Retinal pigment epithelial cell (primary cell): ENCODE data around the gene C7.
"Not testable (repeated sequence)": the region's sequence is repeated elsewhere in the genome, so short reads cannot be mapped to it uniquely, and the experiment has no call there.

ENCODE experiments used
- DNase-seq: peaks from one replicate; pipeline ENCODE4 v3.0.0-alpha.2; 2010; ENCODE audit warnings: low read depth
- H3K4me3 ChIP-seq: 2 replicates; pipeline ENCODE4 v1.5.1; 2011; ENCODE audit warnings: mild to moderate bottlenecking, low read length, control low read depth, moderate library complexity
- TF ChIP-seq, protein P1 (sequence below): conservative IDR thresholded peaks from 2 replicates; pipeline ENCODE4 v1.5.1; 2011; ENCODE audit warnings: low read depth, low read length, control low read depth, inconsistent platforms

The C7 gene

DNA sequence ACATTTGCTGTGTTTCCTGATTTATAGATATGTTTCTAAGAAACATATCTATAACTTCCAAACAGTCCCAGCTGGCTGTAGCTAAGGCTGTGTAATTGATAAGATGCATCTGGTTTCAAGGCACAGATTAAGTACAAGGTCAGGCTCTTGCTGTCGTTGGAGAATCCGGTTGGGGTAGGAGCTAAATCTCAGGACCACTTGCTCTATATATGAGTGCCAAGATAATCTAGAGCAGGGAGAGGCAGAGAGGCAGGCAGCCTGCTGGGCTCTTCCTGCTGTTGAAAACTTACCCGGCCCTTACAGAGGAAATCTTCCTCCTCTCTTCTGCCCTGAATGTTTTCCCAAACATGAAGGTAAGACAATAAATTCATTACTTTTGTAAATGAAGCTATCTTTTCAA lies at the start of gene C7:
Gene C7 (plus strand): TSS at position 234 of the 400 bp plus-strand sequence. CDS start 114 bp downstream, at position 348.
- TF ChIP-seq, protein P1, sequence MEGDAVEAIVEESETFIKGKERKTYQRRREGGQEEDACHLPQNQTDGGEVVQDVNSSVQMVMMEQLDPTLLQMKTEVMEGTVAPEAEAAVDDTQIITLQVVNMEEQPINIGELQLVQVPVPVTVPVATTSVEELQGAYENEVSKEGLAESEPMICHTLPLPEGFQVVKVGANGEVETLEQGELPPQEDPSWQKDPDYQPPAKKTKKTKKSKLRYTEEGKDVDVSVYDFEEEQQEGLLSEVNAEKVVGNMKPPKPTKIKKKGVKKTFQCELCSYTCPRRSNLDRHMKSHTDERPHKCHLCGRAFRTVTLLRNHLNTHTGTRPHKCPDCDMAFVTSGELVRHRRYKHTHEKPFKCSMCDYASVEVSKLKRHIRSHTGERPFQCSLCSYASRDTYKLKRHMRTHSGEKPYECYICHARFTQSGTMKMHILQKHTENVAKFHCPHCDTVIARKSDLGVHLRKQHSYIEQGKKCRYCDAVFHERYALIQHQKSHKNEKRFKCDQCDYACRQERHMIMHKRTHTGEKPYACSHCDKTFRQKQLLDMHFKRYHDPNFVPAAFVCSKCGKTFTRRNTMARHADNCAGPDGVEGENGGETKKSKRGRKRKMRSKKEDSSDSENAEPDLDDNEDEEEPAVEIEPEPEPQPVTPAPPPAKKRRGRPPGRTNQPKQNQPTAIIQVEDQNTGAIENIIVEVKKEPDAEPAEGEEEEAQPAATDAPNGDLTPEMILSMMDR, result no peak
- DNase-seq, result no peak
- no peak within 1 kb of the TSS for H3K4me3 ChIP-seq

DNA sequence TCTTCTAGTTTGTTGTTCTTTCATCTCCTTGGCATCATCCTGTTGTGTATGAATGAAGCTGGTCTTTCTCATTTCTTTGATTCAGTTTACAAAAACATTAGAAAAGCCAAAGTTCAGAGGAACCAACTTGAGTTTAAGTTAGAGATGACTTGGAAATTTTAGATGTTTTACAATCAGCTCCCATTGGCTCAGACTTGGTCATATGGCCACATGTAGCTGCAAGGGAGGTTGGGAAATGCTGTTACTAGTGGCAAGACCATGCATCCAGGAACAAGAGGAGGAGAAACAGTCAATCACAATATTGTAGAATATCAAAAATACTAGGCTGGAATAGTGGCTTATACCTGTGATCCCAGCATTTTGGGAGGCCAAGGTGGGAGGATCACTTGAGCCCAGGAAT lies 48.6 kb upstream of the C7 start:
- DNase-seq, result no peak
- no peak overlapping the region for H3K4me3 ChIP-seq
- TF ChIP-seq, protein P1, result no peak

DNA sequence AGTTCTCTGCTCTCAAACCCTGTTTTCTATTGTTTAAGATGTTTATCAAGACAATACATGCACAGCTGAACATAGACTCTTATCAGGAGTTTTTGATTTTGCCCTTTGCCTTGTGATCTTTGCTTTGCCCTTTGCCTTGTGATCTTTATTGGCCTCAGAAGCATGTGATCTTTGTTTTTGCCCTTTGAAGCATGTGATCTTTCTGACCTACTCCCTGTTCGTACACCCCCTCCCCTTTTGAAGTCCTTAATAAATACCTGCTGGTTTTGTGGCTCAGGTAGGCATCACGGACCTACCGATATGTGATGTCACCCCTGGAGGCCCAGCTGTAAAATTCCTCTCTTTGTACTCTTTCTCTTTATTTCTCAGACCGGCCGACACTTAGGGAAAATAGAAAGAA lies 44.3 kb upstream of the C7 start:
- DNase-seq, H3K4me3 ChIP-seq: not testable (repeated sequence)

- TF ChIP-seq, protein P1, result no peak
- no peak overlapping the region for H3K4me3 ChIP-seq
- no peak for DNase-seq
Observed at GRCh38 chr5:40866844-40867243, 42.5 kb upstream of the C7 start.

GRCh38 chr5:40869384-40869783 lies 39.9 kb upstream of the C7 start:
- no peak for DNase-seq
- TF ChIP-seq, protein P1, result no peak
- no peak overlapping the region for H3K4me3 ChIP-seq

GRCh38 chr5:40871177-40871576 lies 38.1 kb upstream of the C7 start:
- TF ChIP-seq, protein P1, result no peak
- no peak for DNase-seq
- H3K4me3 ChIP-seq, result no peak overlapping the region

GRCh38 chr5:40872253-40872652 lies 37.0 kb upstream of the C7 start:
- not testable (repeated sequence) for DNase-seq, H3K4me3 ChIP-seq

DNA sequence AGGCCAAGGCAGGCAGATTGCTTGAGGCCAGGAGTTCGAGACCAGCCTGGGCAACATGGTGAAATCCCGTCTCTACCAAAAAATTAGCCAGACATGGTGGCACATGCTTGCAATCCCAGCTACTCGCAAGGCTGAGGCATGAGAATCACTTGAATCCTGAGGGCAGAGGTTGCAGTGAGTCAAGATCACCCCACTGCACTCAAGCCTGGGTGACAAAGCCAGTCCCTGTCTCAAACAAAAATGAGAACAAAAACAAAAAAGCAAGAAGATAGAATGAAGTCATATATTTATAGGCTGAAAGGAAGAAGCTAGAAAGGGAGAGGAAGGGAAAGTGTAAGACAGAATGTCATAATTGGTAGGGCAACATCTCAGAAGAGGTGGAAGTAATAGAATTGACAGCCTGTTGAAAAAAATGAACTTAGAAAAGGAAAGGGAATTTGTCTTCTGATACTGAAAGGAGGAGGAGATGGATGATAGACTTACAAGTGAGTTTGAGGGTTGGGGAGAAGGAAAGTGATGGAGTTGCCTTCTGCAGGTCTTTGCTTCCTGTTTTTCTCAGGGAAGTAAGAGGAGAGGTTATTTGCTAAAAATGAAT lies 35.9 kb upstream of the C7 start:
- H3K4me3 ChIP-seq, result no peak overlapping the region
- no peak for DNase-seq
- TF ChIP-seq, protein P1, result no peak
